SK-N-SH treated with all-trans-retinoic acid at 6 μM for 48 hours (cell line): Measurements from ENCODE around the gene HOXC5.

Source experiments
- CREB5 ChIP-seq: fragments of 250-450 bp; sonication (Bioruptor Pico); IDR thresholded peaks from 2 replicates; pipeline ENCODE4 v1.5.1; 2020; ENCODE audit warnings: low read depth, mild to moderate bottlenecking, moderate library complexity
- ISL1 ChIP-seq: fragments of 250-450 bp; sonication (Bioruptor Pico); IDR thresholded peaks from 2 replicates; pipeline ENCODE4 v2.1.2; 2022; ENCODE audit warnings: mild to moderate bottlenecking, moderate library complexity
- POU6F1 ChIP-seq: fragments of 250-450 bp; sonication (Bioruptor Pico); IDR thresholded peaks from 2 replicates; pipeline ENCODE4 v1.8.0; 2021; ENCODE audit warnings: low read depth, mild to moderate bottlenecking, moderate library complexity, borderline replicate concordance
- PPARA ChIP-seq: fragments of 250-450 bp; sonication (Bioruptor Pico); IDR thresholded peaks from 2 replicates; pipeline ENCODE4 v1.5.0; 2020; ENCODE audit warnings: mild to moderate bottlenecking, borderline replicate concordance
- RARB ChIP-seq: fragments of 250-450 bp; sonication (Bioruptor Pico); IDR thresholded peaks from 2 replicates; pipeline ENCODE4 v1.8.0; 2021; ENCODE audit warnings: mild to moderate bottlenecking, moderate library complexity
- ZFP30 ChIP-seq: fragments of 450-650 bp; formaldehyde crosslinking; IDR thresholded peaks from 2 replicates; pipeline ENCODE4 v1.5.0; 2022; ENCODE audit warnings: mild to moderate bottlenecking, moderate library complexity
- ZNF70 ChIP-seq: fragments of 450-650 bp; formaldehyde crosslinking; IDR thresholded peaks from 2 replicates; pipeline ENCODE4 v1.5.0; 2020; ENCODE audit warnings: mild to moderate bottlenecking, moderate library complexity

DNA sequence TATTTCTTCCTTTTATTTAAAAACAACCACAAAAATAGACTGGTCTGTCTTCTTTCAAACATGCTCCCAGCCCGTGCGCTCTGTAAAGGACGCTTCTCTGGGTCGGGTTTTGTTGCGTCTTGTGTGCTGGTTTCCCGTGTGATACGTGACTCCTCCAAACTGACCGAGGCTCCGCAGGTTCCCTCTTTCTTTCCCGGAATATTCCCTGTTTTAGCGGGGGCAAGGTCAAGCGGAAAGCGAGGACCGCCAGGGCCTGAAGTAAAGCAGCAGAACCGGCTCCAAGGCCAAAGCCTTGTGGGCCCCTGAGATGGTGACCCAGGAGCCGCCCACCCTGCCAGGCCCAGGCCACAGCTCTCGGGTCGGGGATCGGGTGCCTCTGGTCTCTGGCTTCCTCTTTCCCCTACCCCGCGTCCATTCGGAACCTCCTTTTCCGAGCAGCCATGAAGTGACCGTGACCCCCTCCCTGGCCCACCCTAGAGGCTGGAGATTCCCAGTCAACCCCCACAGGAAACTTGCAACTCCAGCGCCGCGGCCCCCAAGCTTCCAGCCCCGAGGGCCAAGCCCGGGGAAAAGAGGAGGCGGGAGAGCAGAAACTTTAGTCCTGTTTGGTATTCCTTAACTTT, 48.8 kb upstream of the HOXC5 start:
- TF ChIP-seq ISL1 (no peak), POU6F1 (CRISPR knock-in tag) (no peak), ZFP30 (CRISPR knock-in tag) (no peak), PPARA (no peak), CREB5 (CRISPR knock-in tag) (no peak), RARB (no peak), ZNF70 (CRISPR knock-in tag) (no peak)
